Karpas-422 (cell line): ENCODE data around the gene PSORS1C1. TPM values are rescaled to one million over a fixed set of nuclear protein-coding genes. Genes with fewer than 3 reads are reported as not detected.
"Not testable (repeated sequence)": the region's sequence is repeated elsewhere in the genome, so short reads cannot be mapped to it uniquely, and the experiment has no call there.

Experiments used
- DNase-seq: peaks from one replicate; pipeline ENCODE4 v3.0.0-alpha.2; 2015
- H2AFZ ChIP-seq: fragments of 200-600 bp; sonication (generic); 2 replicates; pipeline ENCODE4 v1.6.1; 2014; ENCODE audit warnings: antibody characterized with exemption, low read length, mixed read lengths
- H3K27ac ChIP-seq: fragments of 200-600 bp; sonication (generic); 2 replicates; pipeline ENCODE4 v1.5.1; 2014; ENCODE audit warnings: mild to moderate bottlenecking, low read length, moderate library complexity
- H3K27me3 ChIP-seq: fragments of 200-600 bp; sonication (generic); 2 replicates; pipeline ENCODE4 v1.6.1; 2014; ENCODE audit warnings: low read length, mixed read lengths
- H3K36me3 ChIP-seq: fragments of 200-600 bp; sonication (generic); 2 replicates; pipeline ENCODE4 v1.6.1; 2014; ENCODE audit warnings: low read length, mixed read lengths; ENCODE audit not compliant: insufficient read depth
- H3K4me1 ChIP-seq: fragments of 200-600 bp; sonication (generic); 2 replicates; pipeline ENCODE4 v1.6.1; 2014; ENCODE audit warnings: mild to moderate bottlenecking, low read length, mixed read lengths
- H3K4me2 ChIP-seq: fragments of 200-600 bp; sonication (generic); 2 replicates; pipeline ENCODE4 v1.6.1; 2014; ENCODE audit warnings: low read length, low read depth, mild to moderate bottlenecking; ENCODE audit not compliant: poor library complexity, severe bottlenecking
- H3K4me3 ChIP-seq: fragments of 200-600 bp; sonication (generic); 2 replicates; pipeline ENCODE4 v1.5.1; 2014; ENCODE audit warnings: mild to moderate bottlenecking, antibody characterized with exemption, low read length, mixed read lengths
- H3K79me2 ChIP-seq: fragments of 200-600 bp; sonication (generic); 2 replicates; pipeline ENCODE4 v1.6.1; 2014; ENCODE audit warnings: mild to moderate bottlenecking, low read length, mixed read lengths
- H3K9ac ChIP-seq: fragments of 200-600 bp; sonication (generic); 2 replicates; pipeline ENCODE4 v1.6.0; 2014; ENCODE audit warnings: low read length
- H3K9me2 ChIP-seq: fragments of 200-600 bp; sonication (generic), shearing (Covaris generic); replicated peaks from 2 replicates; pipeline ENCODE4 v1.6.0; 2014; ENCODE audit warnings: mild to moderate bottlenecking, low read length, moderate library complexity; ENCODE audit not compliant: insufficient read depth
- H3K9me3 ChIP-seq: fragments of 300-700, 200-600 bp; sonication (generic); 2 replicates; pipeline ENCODE4 v1.6.1; 2014; ENCODE audit warnings: low read length, mixed read lengths
- H4K20me1 ChIP-seq: fragments of 200-600 bp; sonication (generic); 2 replicates; pipeline ENCODE4 v1.6.1; 2014; ENCODE audit warnings: mild to moderate bottlenecking, antibody characterized with exemption, low read length, low read depth; ENCODE audit not compliant: insufficient read depth
- total RNA-seq: library from RNA; depleted of rRNA; stranded (reverse); fragments of >200 nt; shearing (Covaris generic); gene quantifications from 2 replicates; pipeline ENCODE4 v1.2.3, GENCODE V29; 2014; ENCODE audit warnings: low replicate concordance; rRNA removed

PSORS1C1 gene, protein sequence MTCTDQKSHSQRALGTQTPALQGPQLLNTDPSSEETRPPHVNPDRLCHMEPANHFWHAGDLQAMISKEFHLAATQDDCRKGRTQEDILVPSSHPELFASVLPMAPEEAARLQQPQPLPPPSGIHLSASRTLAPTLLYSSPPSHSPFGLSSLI
- not detected in 2 replicates for total RNA-seq

DNA sequence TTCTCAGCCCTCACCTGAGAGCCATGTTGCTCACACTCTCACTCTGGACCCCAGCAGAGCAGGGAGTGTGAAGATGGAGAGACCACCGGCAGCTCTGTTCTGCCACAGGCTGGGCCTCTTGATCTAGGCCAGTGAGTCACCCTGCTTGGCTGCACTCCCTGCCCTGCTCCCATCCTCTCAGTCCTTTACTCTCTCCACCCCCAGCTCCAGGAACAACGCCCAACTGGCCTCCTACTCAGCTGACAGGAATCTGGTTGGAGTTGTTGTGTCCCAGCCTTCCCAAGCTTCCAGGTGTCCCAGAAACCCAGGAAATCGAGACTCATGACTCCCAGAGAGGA, at the start of gene PSORS1C1:
PSORS1C1 (plus strand) TSS at position 260 of the 338 bp plus-strand sequence. CDS start 14,833 bp downstream, outside the sequence.
- Histone ChIP-seq H3K36me3 (no peaks in the 10 kb centered on the region), H3K27ac (no peak within 1 kb of the TSS), H3K4me1 (no peaks in the 10 kb centered on the region), H2AFZ (no peak within 1 kb of the TSS), H3K27me3 (no peaks in the 10 kb centered on the region), H3K9ac (no peak within 1 kb of the TSS), H3K9me2 (no peaks in the 10 kb centered on the region), H3K4me2 (no peak within 1 kb of the TSS), H3K79me2 (no peaks in the 10 kb centered on the region), H3K4me3 (no peak within 1 kb of the TSS), H3K9me3 (no peaks in the 10 kb centered on the region), H4K20me1 (no peaks in the 10 kb centered on the region)
- no peak for DNase-seq

DNA sequence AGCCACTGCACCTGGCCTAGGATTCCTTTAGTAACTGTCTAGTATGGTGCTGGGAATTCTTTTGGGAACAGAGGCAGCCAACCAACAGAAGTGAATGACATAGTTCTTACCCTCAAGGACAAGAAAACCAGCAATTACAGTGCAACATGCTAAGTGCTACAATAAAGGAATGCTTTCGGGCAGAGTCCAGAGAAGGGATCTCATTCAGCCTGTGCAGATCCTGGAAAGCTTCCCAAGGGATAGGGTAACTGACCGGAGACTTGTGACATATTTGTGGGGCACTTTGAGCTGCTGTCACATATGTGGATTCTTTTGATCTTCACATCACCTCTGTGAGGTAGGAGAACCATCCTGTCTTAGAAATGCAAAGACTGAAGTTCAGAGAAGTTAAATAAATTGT, 49.0 kb upstream of the PSORS1C1 start:
- H3K9ac ChIP-seq = no peak overlapping the region

DNA sequence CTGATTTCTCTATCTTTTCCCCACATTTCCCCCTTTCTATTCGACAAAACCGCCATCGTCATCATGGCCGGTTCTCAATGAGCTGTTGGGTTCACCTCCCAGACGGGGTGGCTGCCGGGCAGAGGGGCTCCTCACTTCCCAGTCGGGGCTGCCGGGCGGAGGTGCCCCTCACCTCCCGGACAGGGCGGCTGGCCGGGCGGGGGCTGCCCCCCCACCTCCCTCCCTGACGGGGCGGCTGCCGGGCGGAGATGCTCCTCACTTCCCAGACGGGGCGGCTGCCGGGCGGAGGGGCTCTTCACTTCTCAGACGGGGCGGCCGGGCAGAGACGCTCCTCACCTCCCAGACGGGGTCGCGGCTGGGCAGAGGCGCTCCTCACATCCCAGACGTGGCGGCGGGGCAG, 47.6 kb upstream of the PSORS1C1 start:
- H3K27ac ChIP-seq, H4K20me1 ChIP-seq, H3K27me3 ChIP-seq, H3K79me2 ChIP-seq, H3K9me3 ChIP-seq, H3K9ac ChIP-seq, H2AFZ ChIP-seq, H3K4me2 ChIP-seq, H3K9me2 ChIP-seq, H3K4me1 ChIP-seq, H3K36me3 ChIP-seq, DNase-seq, H3K4me3 ChIP-seq: not testable (repeated sequence)

More for the DNA sequence above, 49.0 kb upstream of the PSORS1C1 start:
- no peaks in the 10 kb centered on the region for H3K79me2 ChIP-seq
- H3K27me3 ChIP-seq = no peaks in the 10 kb centered on the region
- no peaks in the 10 kb centered on the region for H3K36me3 ChIP-seq
- no peak for DNase-seq
- no peak overlapping the region for H3K27ac ChIP-seq
- H3K4me3 ChIP-seq = no peak overlapping the region
- H3K9me3 ChIP-seq = no peaks in the 10 kb centered on the region
- no peak overlapping the region for H3K4me2 ChIP-seq
- no peaks in the 10 kb centered on the region for H3K9me2 ChIP-seq
- no peak overlapping the region for H2AFZ ChIP-seq
- H4K20me1 ChIP-seq = no peaks in the 10 kb centered on the region
- no peaks in the 10 kb centered on the region for H3K4me1 ChIP-seq

GRCh38 chr6:31067891-31068668, 46.5 kb upstream of the PSORS1C1 start:
- not testable (repeated sequence) for H3K4me3 ChIP-seq, H3K9me2 ChIP-seq, H3K9me3 ChIP-seq, H4K20me1 ChIP-seq, DNase-seq, H3K27ac ChIP-seq, H3K4me2 ChIP-seq, H3K27me3 ChIP-seq, H2AFZ ChIP-seq, H3K79me2 ChIP-seq, H3K4me1 ChIP-seq, H3K36me3 ChIP-seq, H3K9ac ChIP-seq

DNA sequence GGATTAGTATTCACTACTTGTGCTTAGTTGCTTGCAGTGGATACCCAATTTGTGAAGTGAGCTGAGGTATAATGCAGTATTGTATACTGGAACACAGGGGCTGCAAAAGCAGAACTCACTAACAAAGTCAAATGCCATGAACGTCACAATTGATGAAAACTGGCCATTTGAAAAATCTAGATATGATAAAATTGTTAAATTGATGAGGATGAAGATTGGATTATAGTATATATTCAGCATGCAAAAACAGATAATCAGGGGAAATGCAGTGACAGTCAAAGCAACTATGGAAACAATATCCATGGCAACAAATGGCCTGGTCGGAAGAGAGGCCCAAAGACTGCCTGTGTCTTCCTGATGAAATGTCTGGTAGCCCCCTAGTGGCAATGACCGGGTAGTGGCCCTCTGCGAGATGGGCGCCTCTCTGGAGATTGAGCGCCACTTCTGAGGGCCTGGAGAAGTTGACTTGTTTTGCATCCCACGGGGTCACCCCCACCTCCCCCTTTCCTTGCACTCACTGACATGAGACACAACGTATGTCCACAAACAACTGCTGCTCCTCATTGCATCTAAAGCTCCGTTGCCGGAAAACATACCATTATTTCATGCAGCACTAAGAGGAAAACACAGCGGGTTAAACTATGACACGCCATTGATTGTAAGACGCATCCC, 45.8 kb upstream of the PSORS1C1 start:
- no peaks in the 10 kb centered on the region for H3K79me2 ChIP-seq
- no peaks in the 10 kb centered on the region for H3K9me3 ChIP-seq
- peak; percentile 92 for DNase-seq
- no peaks in the 10 kb centered on the region for H3K27me3 ChIP-seq
- H3K27ac ChIP-seq = no peak overlapping the region
- no peaks in the 10 kb centered on the region for H3K4me1 ChIP-seq
- H3K4me2 ChIP-seq = no peak overlapping the region
- no peaks in the 10 kb centered on the region for H3K9me2 ChIP-seq
- no peak overlapping the region for H3K9ac ChIP-seq
- H3K36me3 ChIP-seq = no peaks in the 10 kb centered on the region
- H3K4me3 ChIP-seq = no peak overlapping the region
- no peaks in the 10 kb centered on the region for H4K20me1 ChIP-seq
- no peak overlapping the region for H2AFZ ChIP-seq

DNA sequence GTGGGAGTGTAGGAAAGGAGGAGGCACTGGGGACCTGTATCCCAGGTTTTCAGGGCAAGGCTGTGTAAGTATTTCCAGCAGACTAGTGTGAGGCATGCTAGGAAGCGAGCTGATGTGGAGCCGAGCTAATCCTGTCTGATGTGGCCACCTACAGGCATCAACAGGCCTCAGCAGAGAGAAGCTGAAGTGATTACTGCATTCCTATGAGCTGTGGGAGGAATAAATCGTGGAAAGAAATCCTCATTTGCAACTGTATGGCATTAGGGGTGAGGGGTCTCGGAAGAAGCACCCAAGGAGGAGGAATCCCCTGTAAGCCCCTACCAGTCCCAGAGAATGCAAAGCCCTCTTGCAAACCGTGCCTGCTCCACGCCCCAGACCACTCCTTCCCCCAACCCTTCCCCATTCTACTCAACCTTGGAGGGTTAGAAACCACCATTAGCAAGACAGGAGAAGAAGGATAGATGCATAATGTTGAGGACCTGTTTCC, 43.8 kb upstream of the PSORS1C1 start:
- H3K9ac ChIP-seq = no peak overlapping the region
- no peaks in the 10 kb centered on the region for H3K36me3 ChIP-seq
- H3K4me1 ChIP-seq = no peaks in the 10 kb centered on the region
- H3K79me2 ChIP-seq = no peaks in the 10 kb centered on the region
- no peaks in the 10 kb centered on the region for H3K9me2 ChIP-seq
- no peaks in the 10 kb centered on the region for H3K27me3 ChIP-seq
- H4K20me1 ChIP-seq = no peaks in the 10 kb centered on the region
- no peak overlapping the region for H3K4me3 ChIP-seq
- H3K27ac ChIP-seq = no peak overlapping the region
- H3K4me2 ChIP-seq = no peak overlapping the region
- no peak overlapping the region for H2AFZ ChIP-seq
- peak; percentile 60 for DNase-seq
- H3K9me3 ChIP-seq = no peaks in the 10 kb centered on the region

- Histone ChIP-seq H2AFZ (no peak overlapping the region), H3K4me1 (no peaks in the 10 kb centered on the region; the same call in 1 of the 2 replicates), H3K36me3 (no peaks in the 10 kb centered on the region), H3K4me3 (no peak overlapping the region), H3K27ac (no peak overlapping the region), H3K79me2 (no peaks in the 10 kb centered on the region), H3K9me3 (no peaks in the 10 kb centered on the region), H3K9me2 (no peaks in the 10 kb centered on the region), H3K27me3 (no peaks in the 10 kb centered on the region), H4K20me1 (no peaks in the 10 kb centered on the region), H3K4me2 (no peak overlapping the region), H3K9ac (no peak overlapping the region)
- DNase-seq = no peak
Measured at GRCh38 chr6:31074401-31074800, 40.2 kb upstream of the PSORS1C1 start.

DNA sequence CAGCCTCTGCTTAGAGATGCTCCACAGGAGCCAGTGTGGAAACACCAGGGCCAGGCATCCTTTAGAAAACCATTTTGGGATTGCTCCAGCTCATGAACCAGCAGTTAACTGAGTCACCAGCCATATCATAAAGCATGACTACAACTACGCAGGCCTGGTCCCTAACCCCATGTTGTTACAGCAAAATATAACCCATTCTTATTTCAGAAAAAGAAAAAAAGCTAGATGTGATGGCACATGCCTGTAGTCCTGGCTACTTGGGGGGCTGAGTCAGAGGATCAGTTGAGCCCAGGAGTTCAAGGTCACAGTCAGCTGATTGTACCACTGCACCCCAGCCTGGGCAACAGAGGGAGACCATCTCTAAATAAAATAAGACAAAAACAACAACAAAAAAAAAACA, 39.1 kb upstream of the PSORS1C1 start:
- Histone ChIP-seq H4K20me1 (no peaks in the 10 kb centered on the region), H3K27ac (no peak overlapping the region), H3K79me2 (no peaks in the 10 kb centered on the region), H3K9me3 (no peaks in the 10 kb centered on the region), H3K36me3 (no peaks in the 10 kb centered on the region), H3K9me2 (no peaks in the 10 kb centered on the region), H3K4me1 (no peaks in the 10 kb centered on the region; the same call in 1 of the 2 replicates), H3K4me3 (no peak overlapping the region), H3K9ac (no peak overlapping the region), H2AFZ (no peak overlapping the region), H3K4me2 (no peak overlapping the region), H3K27me3 (no peaks in the 10 kb centered on the region)
- DNase-seq = no peak
